Left lung (tissue), 10 donors: Measurements from ENCODE around the gene EXD3. TPM values are rescaled to one million over a fixed set of nuclear protein-coding genes. Genes with fewer than 3 reads are reported as not detected.
"Not testable (repeated sequence)": the region's sequence is repeated elsewhere in the genome, so short reads cannot be mapped to it uniquely, and the experiment has no call there.

ENCODE experiments used
- ATAC-seq: fragments of 200-7000 bp; cut with Tn5 transposase; one replicate; pipeline ENCODE4 v1.9.1; 2020; ENCODE audit warnings: moderate library complexity
- DNase-seq, 4 donors: peaks; one replicate each; pipeline ENCODE4 v3.0.0-alpha.2; 2013 to 2020
- H3K27ac ChIP-seq, 2 donors: fragments of 200-600 bp; sonication (generic) in 1 of 2; one replicate each; pipeline versions ENCODE4 v1.5.0 to v1.8.0; 2020 to 2021
- H3K27me3 ChIP-seq, 2 donors: fragments of 200-600 bp; sonication (generic) in 1 of 2; one replicate each; pipeline versions ENCODE4 v1.5.0 to v1.8.0; 2020 to 2021
- H3K36me3 ChIP-seq, 2 donors: fragments of 200-600 bp; sonication (generic) in 1 of 2; one replicate each; pipeline versions ENCODE4 v1.5.0 to v1.8.0; 2020 to 2021
- H3K4me1 ChIP-seq, 2 donors: fragments of 200-600 bp; one replicate each; pipeline ENCODE4 v1.8.0; 2021
- H3K4me3 ChIP-seq, 2 donors: fragments of 200-600 bp; sonication (generic) in 1 of 2; one replicate each; pipeline versions ENCODE4 v1.5.0 to v1.8.0; 2020 to 2021; ENCODE audit warnings: mild to moderate bottlenecking in 1 of 2
- H3K9me3 ChIP-seq, 2 donors: fragments of 200-600 bp; sonication (generic) in 1 of 2; one replicate each; pipeline versions ENCODE4 v1.5.0 to v1.8.0; 2020 to 2021
- intact Hi-C, 2 donors: fragments of 100-400 bp; cut with DNase I; formaldehyde crosslinking; loops; one replicate each; pipeline versions ENCODE4 v1.11.2 to v1.14.2; 2022
- polyA plus RNA-seq, 6 donors: library from polyadenylated mRNA; unstranded; fragments of 120-200 nt; gene quantifications; one replicate each; pipeline ENCODE4 v1.2.1, GENCODE V29; 2013; ENCODE audit not compliant: insufficient read length in 6 of 6
- total RNA-seq, 2 donors: library from RNA; stranded (reverse); fragmentation: NEBNext Ultra II Directional; extraction: Animal tissue kit (Norgen Biotek cat#: 25700); gene quantifications; one replicate each; pipeline ENCODE4 v1.2.1, GENCODE V29; 2021
- TF ChIP-seq, protein P1 (sequence below), 2 donors: fragments of 200-600 bp; sonication (generic) in 1 of 2; IDR thresholded peaks; one replicate each; pipeline versions ENCODE4 v1.5.0 to v1.8.0; 2021; ENCODE audit warnings: antibody characterized with exemption in 2 of 2
- donor health status: DM: no; HTN: yes; CAD: no.
- donor health status: DM: no; HTN: no; CAD: no.

The EXD3 gene
- total and polyA plus RNA-seq, 8 donors, result 13.2 to 21.8 (median 16.6) TPM

DNA sequence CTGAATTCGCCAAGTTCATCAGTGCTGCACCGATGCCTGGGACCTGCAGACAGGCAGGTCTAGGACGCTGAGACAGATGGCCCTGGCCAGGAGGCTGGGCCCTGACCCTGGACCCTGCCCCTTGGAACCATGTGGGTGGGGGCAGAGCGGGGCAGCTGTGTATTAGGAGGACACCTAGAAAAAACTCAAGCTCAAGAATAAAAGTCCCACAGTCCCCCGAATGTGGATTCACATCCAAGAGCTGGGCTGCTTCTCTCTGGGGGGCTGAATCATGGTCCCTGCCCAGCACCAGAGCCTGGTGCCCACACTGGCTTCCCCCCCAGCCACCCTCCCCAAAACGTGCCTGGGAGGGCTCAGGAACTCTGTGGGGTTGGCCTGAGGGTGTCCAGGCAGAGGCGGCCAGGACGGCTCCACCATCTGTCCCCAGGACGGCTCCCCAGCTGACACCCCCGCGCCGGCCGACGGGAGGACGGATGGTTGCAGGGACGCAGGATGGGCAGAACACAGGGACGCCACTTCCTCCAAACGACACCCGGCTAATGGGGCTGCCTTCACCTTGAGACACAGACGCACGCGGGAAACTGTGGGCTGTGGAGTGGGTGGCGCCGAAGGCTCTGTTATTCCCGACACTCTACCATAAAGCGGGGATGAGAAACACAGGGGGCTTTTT lies 34.9 kb downstream of the EXD3 start:
- Histone ChIP-seq H3K36me3 (peaks cover 0 to 12% of the 10 kb centered on the region in 2 donors), H3K27ac (peak overlapping the region; percentile 71 to 77), H3K27me3 (no peaks in the 10 kb centered on the region), H3K9me3 (no peaks in the 10 kb centered on the region), H3K4me3 (no peak overlapping the region), H3K4me1 (peaks cover 0 to 19% of the 10 kb centered on the region in 2 donors)
- TF ChIP-seq, protein P1, sequence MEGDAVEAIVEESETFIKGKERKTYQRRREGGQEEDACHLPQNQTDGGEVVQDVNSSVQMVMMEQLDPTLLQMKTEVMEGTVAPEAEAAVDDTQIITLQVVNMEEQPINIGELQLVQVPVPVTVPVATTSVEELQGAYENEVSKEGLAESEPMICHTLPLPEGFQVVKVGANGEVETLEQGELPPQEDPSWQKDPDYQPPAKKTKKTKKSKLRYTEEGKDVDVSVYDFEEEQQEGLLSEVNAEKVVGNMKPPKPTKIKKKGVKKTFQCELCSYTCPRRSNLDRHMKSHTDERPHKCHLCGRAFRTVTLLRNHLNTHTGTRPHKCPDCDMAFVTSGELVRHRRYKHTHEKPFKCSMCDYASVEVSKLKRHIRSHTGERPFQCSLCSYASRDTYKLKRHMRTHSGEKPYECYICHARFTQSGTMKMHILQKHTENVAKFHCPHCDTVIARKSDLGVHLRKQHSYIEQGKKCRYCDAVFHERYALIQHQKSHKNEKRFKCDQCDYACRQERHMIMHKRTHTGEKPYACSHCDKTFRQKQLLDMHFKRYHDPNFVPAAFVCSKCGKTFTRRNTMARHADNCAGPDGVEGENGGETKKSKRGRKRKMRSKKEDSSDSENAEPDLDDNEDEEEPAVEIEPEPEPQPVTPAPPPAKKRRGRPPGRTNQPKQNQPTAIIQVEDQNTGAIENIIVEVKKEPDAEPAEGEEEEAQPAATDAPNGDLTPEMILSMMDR (IDR thresholded peaks at IDR 0.05), result no peak
- ATAC-seq (no peak), DNase-seq (no peak)
- intact Hi-C loops, result no loop called here

DNA sequence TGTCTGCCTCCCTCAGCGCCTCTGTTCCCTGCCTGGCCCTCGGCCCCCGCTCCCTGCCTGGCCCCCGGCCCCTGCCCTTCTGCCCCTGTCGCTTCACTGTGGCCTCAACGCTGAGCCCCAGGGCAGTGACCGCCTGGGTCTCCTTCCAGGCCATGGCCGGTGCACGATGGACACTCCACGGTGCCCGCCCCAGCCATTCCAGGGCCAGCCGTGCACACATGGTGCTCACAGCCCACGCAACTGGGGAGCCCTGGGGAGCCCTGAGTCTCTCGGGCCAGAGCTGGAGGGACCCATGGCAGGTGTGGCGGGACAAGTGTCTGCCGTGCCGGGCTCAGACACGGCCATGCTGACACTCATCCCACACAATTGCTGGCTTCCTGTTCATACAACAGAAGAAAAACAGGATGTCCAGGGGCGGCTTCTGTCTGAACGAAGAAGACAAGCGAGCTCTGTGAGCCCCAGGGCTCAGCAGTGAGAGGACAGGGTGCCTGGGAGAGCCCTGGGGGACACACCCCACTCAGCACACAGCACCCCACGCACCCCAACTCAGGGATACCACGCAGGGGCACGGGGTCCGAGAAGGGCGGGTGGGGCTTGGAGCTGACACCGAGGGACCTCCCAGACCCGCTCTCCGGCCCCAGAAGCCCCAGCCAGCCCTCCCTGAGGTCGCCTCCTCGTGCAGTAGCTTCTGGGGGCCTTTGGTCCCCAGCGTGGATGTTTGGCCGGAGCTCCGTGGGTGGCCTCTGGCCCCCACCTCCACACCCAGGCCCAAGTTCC lies 35.7 kb downstream of the EXD3 start:
- TF ChIP-seq, protein P1 (IDR thresholded peaks at IDR 0.05), result no peak
- intact Hi-C loops, result no loop called here

GRCh38 chr9:137386507-137387113 lies 36.4 kb downstream of the EXD3 start:
- H3K4me3 ChIP-seq, intact Hi-C loops, DNase-seq, H3K9me3 ChIP-seq, H3K27me3 ChIP-seq, H3K36me3 ChIP-seq, ATAC-seq: not testable (repeated sequence)
- Histone ChIP-seq H3K4me1 (peaks cover 0 to 17% of the 10 kb centered on the region in 2 donors), H3K27ac (peak overlapping the region in 1 of 2 donors; percentile 71)

More for the DNA sequence above, 35.7 kb downstream of the EXD3 start:
- H3K27ac ChIP-seq, result peak overlapping the region; percentile 71 to 77
- ATAC-seq (no peak), DNase-seq (no peak)
- no peak overlapping the region for H3K4me3 ChIP-seq
- H3K4me1 ChIP-seq, result peaks cover 0 to 19% of the 10 kb centered on the region in 2 donors
- H3K36me3 ChIP-seq, result peaks cover 0 to 10% of the 10 kb centered on the region in 2 donors
- no peaks in the 10 kb centered on the region for H3K27me3 ChIP-seq
- no peaks in the 10 kb centered on the region for H3K9me3 ChIP-seq

DNA sequence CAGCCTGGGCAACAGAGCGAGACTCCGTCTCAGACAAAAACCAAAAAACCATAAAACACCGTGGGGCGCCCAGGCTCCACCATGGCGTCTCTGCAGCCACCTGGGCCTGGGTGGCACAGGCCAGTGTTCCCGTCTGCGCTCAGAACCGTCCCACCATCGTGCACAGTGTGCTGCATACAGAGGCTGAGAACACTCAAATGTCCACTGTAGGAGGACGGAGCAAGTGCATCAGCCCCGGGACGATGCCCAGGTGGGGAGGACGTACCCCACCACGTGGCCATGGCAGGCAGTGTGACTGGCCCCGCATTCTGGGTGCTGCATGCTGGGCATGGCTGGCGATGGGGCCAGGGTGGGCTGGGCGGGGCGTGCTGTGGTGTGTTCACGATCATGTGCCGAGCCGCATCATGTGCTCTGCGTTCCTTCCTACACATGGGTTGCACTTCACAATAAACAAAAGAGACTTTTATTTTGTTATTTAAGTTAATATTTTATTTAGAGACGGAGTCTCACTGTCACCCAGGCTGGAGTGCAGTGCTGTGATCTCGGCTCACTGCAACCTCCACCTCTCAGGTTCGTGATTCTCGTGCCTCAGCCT lies 37.8 kb downstream of the EXD3 start:
- ATAC-seq (no peak), DNase-seq (no peak)
- Histone ChIP-seq H3K36me3 (peaks cover 0 to 6% of the 10 kb centered on the region in 2 donors), H3K9me3 (no peaks in the 10 kb centered on the region), H3K27ac (no peak overlapping the region), H3K4me3 (no peak overlapping the region), H3K27me3 (no peaks in the 10 kb centered on the region), H3K4me1 (peaks cover 0 to 16% of the 10 kb centered on the region in 2 donors)
- TF ChIP-seq, protein P1 (IDR thresholded peaks at IDR 0.05), result no peak
- intact Hi-C loops, result no loop called here

DNA sequence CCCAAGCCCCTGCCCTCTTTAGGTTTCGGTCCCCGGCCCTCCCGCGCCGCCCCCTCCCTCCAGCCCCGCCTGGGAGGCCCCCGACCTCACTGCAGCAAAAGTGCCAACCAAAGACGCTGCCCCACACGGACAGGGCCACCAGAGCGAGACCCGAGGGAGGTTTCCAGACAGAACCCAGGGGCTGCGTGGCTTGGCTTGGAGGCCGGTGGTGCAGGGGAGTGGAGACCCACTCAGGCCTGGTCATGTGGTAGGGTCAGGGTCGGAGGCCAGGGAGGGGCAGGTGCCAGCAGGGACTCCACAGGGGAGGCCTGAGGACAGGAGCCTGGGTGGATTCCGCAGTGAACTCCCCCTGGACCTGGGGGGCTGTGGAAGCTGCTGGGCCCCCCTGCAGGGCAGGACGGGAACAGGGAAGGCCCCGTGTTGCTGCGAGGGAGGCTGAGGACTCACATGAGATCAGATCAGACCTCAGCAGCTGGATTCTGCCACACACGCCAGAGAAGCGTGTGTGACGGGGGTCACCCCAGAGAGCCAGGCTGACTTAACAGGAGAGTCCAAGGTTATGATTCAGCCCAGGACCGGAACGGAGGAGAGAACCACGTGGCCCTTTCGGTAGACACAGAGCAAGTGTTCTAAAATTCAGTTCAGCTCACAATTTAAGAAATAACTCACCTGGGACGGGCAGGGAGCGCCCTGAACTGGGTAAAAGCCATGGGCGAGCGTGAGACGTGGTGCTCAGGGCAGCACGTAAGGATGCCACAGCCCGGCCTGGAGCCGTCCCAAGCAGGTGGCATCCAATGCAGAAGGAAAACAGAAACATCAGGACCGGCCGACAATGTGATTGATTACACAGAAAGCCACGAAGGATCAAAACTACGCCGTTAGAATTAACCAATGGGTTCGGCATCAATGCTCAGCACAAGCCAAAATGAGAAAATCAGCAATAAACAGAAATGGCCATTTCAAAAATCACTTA lies 38.9 kb downstream of the EXD3 start:
- H3K4me1 ChIP-seq, result peaks cover 0 to 16% of the 10 kb centered on the region in 2 donors
- no peaks in the 10 kb centered on the region for H3K27me3 ChIP-seq
- ATAC-seq, result no peak
- no peak overlapping the region for H3K27ac ChIP-seq
- H3K9me3 ChIP-seq, result no peaks in the 10 kb centered on the region
- TF ChIP-seq, protein P1 (IDR thresholded peaks at IDR 0.05), result no peak
- DNase-seq, result peak in 1 of 4 donors; percentile 27
- H3K36me3 ChIP-seq, result peaks cover 0 to 6% of the 10 kb centered on the region in 2 donors
- intact Hi-C loops, result no loop called here
- no peak overlapping the region for H3K4me3 ChIP-seq
